SKM-1 (cell line): ENCODE measurements around the gene HSPBP1.
"Not testable (repeated sequence)": the region's sequence is repeated elsewhere in the genome, so short reads cannot be mapped to it uniquely, and the experiment has no call there.

Source experiments
- DNase-seq: peaks from one replicate; lab custom pipeline; 2025; ENCODE audit not compliant: unreplicated experiment; lab: John Stamatoyannopoulos, UW

The HSPBP1 gene, protein sequence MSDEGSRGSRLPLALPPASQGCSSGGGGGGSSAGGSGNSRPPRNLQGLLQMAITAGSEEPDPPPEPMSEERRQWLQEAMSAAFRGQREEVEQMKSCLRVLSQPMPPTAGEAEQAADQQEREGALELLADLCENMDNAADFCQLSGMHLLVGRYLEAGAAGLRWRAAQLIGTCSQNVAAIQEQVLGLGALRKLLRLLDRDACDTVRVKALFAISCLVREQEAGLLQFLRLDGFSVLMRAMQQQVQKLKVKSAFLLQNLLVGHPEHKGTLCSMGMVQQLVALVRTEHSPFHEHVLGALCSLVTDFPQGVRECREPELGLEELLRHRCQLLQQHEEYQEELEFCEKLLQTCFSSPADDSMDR

GRCh38 chr19:55279770-55280643 lies at the start of gene HSPBP1:
HSPBP1 (minus strand) TSS chr19:55280110; CDS start chr19:55279608, 502 bp downstream.
- peak; percentile 62 for DNase-seq

DNA sequence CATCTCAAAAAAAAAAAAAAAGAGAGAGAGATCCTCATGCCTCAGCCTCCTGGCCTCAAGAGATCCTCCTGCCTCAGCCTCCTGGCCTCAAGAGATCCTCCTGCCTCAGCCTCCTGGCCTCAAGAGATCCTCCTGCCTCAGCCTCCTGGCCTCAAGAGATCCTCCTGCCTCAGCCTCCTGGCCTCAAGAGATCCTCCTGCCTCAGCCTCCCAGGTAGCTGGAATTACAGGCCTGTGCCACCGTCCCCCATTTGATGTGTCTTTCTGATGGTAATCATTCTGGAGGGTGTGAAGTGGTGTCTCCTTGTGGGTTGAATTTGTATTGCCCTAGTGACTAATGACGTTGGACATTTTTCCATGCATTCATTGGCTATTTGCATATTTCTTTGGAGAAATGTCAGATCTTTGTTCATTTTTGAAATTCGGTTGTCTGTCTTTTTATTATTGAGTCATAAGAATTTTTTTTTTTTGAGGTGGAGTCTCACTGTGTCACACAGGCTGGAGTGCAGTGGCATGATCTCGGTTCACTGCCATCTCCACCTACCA lies 48.9 kb upstream of the HSPBP1 start:
- not testable (repeated sequence) for DNase-seq

GRCh38 chr19:55325172-55325571 lies 45.3 kb upstream of the HSPBP1 start, which contains the start of gene TMEM150B:
TMEM150B (minus strand) TSS chr19:55325341; CDS start chr19:55321036, 4,305 bp downstream.
- DNase-seq = no peak

DNA sequence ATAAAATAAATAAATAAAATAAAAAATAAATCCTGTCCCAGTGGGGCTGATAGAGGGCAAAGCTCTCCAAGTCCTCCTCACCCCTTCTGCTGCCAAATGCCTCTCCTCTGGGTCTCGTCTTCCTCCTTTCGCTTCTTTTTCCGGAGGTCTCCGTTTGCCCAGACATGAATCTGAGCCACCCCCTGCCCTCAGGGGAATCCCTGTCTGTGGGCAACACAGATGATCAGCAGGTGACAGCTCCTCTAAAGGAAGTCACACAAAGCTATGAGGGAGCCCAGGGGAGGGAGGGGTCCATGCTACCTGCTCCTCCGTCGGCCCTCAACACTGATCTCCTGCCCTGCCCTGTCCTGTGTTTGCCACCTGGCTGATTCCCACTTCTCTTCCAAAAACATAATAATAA lies 44.8 kb upstream of the HSPBP1 start:
- no peak for DNase-seq

GRCh38 chr19:55322204-55322885 lies 42.4 kb upstream of the HSPBP1 start:
- no peak for DNase-seq

- DNase-seq = no peak
Observed at GRCh38 chr19:55321466-55322137, 41.7 kb upstream of the HSPBP1 start.

- DNase-seq = no peak
Observed at GRCh38 chr19:55320844-55321419, 41.0 kb upstream of the HSPBP1 start.

- DNase-seq = no peak
Observed at GRCh38 chr19:55319785-55320184, 39.9 kb upstream of the HSPBP1 start.

GRCh38 chr19:55316646-55317045 lies 36.7 kb upstream of the HSPBP1 start:
- no peak for DNase-seq

GRCh38 chr19:55315956-55316525 lies 36.1 kb upstream of the HSPBP1 start:
- no peak for DNase-seq

GRCh38 chr19:55314396-55314795 lies 34.5 kb upstream of the HSPBP1 start:
- DNase-seq = no peak

DNA sequence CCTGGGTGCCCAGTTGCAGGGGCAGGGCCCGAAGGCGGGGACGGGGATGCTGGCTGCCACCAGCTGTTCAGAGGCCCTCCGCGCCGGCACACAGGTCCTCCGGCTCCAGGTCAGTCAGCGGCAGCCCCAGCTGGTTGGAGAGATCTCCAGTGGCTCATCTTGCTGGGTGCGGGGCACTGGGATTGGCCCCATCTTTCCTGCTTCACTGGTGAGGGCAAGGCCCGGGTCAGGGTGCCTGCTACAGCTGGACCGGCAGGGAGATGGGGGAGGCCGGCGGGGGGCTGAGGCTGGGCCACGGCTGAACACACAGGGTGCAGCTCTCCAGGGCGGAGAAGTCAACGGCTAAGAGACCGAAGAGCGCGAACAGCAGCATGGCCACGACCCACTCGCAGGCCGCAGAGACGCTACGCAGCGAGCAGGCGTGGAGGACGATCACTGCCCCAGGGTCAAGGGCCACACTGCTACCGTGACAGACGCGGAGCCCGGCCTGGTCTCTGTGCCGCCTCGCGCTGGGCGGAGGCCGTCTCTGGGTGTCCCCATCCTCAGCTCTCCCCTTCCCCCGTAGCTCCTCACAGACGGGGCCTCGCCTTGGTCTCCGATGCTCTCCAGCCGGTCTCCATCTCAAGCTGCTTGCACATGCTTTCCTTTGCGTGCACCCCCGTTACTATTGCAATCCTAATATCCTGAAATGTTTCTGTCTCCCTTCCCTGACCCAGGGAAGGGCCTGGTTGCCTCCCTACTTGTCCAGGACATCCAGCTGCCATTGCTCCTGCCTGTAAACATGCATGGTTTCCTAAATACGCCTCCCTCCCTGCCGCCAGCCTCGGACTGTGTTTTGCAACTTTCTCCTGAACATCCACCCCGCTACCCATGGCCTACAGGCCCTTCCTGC lies 33.0 kb upstream of the HSPBP1 start:
- DNase-seq = no peak

DNA sequence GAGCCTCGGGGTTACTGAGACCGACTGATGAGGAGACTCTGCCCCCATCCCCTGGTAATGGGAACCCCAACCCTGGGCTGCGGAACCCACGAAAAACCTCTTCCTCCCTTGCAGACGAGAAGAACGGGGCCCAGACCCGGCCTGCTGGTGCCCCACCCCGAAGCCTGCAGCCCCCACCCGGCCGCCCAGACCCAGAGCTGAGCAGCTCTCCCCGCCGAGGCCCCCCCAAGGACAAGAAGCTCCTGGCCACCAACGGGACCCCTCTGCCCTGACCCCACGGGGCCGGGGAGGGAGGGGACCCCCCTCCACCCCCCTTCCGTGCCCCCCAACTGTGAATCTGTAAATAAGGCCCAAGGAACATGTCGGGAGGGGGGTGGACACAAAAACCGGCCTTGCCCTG lies 31.9 kb upstream of the HSPBP1 start:
- DNase-seq = no peak

GRCh38 chr19:55311397-55311796 lies 31.5 kb upstream of the HSPBP1 start:
- no peak for DNase-seq

DNA sequence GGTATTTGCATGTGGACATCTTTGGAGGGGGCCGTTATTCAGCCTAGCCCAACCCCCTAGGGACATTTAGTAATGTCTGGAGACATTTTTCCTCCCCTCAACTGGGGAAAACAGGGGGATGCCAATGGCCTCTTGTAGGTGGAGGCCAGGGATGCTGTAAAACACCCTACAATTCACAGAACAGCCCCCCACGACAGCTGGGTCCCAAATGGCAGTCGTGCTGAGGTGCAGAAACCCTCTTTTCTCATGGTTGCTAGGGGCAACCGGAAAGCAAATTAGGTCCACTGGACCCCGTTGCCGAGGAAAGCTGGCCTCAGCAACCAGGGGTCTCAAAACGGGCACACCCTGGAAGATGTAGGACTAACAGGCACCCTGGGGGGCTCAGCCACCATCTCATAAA lies 30.6 kb upstream of the HSPBP1 start:
- DNase-seq = no peak

DNA sequence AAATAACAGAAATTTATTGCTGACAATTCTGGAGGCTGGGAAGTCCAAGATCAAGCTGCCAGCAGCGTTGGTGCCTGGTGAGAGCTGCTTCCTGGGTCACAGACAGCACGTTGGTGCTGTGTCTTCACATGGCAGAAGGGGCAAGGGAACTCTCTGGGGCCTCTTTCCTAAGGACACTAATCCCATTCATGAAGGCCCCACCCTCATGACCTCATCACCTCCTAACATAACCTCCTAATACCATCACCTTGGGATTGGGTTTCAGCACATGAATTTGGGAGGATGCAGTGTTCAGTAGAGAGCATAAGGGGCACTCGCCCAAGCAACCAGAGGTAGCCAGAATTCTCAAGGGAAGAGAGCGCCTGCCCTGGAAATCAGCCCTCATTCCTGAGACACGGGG lies 29.5 kb upstream of the HSPBP1 start:
- no peak for DNase-seq

- DNase-seq = no peak
Observed at GRCh38 chr19:55308281-55308680, 28.4 kb upstream of the HSPBP1 start.

DNA sequence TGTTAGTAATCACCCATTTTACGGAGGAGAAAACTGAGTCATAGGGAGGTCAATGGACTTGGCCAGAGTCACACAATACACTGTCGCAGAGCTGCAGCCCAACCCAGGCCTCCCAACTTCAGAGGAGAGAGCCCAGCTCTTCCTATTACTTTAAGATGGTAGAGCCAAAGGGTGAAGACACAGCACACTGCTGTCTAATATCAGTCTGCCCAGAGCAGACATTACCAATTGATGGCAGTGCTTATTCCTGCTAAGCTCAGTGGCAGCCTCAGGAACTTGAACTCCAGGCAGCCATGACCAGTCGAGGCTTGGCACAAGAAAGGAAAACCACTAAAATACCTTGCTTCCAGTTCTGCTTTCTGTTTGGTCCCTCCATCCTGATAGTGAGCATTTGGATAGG lies 26.8 kb upstream of the HSPBP1 start:
- no peak for DNase-seq

DNA sequence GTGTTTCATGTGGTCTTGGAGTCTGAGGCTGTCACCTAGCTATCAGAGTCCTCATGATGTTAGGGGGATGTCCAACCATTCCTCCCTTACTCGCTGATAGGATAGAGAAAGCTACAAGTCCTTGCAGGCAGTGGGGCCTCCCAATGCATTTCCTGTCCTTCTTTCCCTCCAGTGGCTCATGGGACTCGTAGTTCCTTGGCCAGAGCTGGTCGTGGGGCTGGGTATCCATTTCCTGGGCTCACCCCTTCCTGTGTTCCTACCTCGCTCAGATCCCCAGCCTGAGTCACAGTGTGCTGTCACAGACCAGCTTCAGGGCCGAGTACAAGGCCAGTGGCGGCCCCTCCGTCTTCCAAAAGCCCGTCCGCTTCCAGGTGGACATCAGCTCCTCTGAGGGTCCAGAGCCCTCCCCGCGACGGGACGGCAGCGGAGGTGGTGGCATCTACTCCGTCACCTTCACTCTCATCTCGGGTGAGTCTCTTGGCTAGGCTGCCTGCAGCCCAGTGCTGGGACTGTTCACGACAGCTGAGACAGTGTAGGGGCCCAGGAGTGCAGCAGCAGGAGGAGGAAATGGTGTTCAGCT lies 26.2 kb upstream of the HSPBP1 start:
- DNase-seq = no peak
